GM18526 (cell line): ENCODE measurements around the gene MMP15.

Experiments
- POLR2A ChIP-seq: IDR thresholded peaks from 3 replicates; pipeline ENCODE4 v1.6.1; 2011; ENCODE audit not compliant: insufficient read length; ENCODE audit errors: extremely low read depth

Gene MMP15

DNA sequence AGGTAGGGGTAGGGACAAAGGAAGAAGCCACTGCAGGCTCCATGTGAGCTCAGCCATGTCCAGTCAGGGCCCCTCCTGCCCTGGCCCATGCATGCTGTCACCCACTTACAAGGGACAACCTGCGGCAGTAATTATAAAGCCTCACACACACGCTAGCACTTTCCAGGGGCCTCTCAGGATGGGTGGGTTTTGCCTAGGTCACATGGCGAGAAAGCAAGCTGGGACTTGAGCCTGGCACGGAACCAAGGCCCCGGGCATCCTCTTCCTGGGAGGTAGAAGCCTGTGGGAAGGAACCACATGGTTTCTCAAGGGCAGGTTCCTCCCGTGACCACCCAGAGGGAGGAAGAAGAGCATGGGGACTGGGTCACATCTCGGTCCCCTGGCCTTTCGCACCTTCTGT is 32.1 kb upstream of the MMP15 start:
- TF ChIP-seq POLR2A: no peak

DNA sequence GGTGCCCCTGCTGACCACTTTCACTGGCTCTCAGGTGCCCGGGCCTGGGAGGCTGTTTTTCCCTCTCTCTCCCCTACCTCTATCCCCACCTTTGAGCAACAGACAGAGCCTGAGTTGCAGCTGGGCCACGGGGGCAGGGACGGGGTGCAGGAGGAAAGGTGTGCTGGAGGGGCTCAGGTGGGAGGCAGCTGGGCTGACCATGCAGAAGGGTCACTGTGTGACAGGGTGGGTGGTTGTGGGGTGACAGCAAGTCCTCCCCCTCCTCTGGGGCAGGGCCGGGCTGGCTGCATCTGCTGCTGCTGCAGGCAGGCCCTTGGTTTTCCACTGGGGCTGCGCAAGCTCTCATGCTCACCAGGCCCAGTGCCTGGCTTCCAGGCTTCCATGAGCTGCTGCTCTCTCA is 31.7 kb upstream of the MMP15 start:
- TF ChIP-seq POLR2A: no peak

DNA sequence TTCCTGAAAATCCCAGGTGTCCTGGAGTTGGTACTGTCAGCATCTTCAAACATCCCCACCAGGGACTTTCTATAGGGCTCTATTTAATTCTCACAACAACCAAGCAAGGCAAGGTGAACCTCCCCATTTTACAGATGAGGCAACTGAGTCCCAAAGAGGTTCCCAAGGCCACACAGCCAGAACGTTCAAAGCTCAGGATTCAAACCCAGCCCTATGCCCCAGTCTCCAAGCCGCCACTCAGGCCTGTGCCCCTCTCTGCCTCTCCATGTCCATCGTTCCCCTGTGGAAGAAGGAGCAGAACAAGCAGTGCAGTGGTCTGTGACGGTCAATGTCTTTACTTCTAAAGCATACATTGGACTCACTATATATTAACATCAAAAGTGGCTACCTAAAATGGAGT is 31.2 kb upstream of the MMP15 start:
- TF ChIP-seq POLR2A: no peak

DNA sequence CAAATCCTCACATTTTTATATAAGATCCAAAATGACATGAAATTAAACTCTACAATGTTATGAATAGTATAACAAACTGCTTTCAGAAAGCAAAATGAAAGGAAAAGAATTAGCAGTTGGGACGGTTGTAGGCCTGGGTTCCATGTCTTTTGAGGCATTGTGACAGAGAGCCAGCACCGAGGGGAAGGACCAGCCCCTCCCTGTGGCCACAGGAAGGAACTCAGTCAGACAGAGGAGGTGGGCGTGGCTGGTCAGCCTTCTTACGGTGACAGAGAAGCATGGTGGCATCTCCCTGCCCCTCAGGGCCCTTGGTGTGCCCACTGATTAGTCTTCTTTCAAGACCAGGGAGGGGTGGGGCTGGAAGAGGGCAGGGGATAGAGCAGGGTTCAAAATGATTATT is 30.8 kb upstream of the MMP15 start:
- no peak for TF ChIP-seq POLR2A

DNA sequence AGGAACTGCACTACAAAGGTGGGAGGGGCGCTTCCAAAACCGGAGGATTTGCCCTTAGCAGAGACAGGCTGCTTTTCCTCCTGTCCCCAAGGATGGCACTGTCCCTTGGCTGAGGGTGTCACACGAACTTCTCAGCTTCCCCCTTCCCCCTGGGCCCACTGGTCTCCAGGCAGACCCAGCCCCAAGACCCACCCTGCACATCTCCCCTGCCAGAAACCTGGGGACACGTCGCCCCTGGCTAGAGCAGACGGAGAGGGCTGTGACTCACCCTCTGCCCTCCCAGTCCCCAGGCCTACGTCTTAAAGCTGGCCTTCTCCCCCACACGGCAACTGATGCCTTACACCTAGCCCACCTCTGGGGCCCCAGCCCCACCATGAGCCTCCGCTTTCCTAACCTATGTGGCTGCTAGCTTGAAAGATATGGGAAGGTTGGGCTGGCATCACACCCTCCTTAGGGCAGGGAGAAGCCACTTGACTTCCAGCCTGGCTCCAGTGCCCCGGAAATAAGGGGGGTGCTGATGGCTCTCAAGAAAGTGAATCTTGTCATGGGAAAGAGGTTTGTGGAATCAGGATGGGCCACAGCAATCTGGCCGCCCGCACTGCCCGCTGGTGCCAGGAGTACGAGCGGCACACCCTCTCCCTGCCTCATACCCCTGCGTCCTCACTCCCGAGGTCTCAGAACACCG is 29.7 kb upstream of the MMP15 start:
- no peak for TF ChIP-seq POLR2A

DNA sequence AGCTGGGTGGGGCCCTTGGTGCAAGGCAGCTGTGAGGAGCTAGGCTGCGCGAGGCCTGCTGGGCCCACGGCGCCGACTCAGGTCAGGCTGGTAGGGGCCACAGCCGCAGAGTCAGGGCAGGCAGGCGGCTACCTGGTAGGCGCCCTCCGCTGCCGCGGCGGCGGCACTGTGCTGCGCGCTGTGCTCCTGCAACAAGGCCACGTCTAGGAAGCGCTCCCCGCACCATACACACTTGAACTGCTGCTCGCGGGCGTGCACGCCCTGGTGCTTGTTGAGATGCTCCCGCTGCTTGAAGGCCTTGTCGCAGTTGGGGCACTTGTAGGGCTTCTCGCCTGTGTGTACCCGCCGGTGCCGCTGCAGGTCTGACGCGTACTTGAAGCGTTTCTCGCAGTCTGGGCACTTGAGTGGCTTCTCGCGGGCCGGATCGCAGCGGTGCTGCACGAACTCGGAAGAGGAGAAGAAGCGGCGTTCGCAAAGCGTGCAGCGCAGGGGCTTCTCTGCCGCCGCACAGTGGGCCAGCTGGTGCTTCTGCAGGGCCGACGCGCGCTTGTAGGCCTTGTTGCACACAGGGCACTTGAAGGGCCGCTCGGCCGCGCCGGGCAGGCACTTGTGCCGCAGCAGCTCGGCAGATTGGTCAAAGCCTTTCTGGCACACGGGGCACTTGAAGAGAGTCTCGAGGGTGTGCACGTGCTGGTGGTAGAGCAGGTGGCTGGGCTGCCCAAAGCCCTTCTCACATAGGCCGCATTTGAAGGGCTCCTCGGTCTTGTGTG is 29.0 kb upstream of the MMP15 start:
- no peak for TF ChIP-seq POLR2A

DNA sequence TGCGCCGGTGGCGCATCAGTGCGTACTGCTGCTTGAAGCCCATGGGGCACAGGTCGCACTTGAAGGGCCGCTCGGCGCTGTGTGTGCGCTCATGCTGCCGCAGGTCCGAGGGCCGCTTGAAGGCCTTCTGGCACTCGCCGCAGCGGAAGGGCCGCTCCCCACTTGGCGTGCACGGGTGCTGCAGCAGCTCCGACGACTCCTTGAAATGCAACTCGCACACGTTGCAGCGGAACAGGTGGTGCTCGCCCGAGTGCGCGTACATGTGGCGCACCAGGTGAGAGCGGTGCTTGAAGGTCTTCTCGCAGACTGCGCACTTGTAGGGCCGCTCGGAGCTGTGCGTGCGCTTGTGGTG is 28.4 kb upstream of the MMP15 start:
- no peak for TF ChIP-seq POLR2A

DNA sequence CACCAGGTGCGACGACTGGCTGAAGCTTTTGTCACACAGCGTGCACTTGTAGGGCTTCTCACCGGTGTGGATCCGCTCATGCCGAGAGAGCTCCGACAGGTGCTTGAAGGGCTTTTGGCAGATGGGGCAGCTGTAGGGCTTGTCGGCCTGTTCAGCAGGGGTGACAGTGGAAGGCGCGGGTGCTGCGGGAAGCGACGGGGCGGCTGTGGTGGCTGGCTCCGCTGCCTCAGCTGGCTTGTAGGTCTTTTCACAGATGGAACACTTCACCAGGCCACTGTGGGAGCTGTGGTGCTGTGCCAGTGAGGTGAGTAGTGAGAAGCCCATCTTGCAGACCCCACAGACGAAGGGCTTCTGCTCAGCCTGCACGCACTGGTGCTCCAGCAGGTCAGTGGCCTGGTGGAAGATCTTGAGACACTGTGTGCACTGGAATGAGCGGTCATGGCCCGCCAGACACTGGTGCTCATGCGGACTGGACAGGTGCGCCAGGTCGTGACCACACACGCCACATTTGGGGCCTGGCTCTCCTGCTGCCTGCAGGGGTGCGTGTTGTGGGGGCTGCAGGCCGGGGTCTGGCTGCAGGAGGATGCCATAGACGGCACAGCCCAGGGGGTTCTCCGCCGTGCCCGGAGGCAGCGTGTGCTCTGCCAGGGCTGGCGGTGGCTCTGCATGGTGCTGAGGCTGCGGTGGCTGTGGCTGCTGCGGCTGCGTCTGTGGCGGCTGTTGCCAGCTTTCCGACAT is 27.9 kb upstream of the MMP15 start:
- TF ChIP-seq POLR2A: no peak

DNA sequence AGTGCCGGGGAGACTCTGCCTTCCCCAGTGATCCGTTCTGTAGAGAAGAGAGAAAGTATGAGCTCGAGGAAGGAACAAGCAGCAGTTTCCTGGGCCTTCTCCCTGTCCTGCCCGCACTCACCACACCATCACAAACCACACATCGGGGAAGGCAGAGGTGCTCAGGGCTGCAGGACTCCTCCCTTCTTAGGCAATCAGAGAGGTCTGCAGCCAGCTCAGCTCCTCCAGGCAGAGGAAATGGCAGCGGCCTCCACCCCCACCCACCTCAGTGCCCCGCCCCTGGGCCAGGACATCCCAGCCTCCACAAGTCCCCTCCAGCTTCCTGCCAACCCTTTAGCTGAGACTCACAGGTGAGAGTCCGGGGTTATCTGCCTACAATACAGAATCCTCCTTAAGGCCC is 27.1 kb upstream of the MMP15 start:
- no peak for TF ChIP-seq POLR2A

DNA sequence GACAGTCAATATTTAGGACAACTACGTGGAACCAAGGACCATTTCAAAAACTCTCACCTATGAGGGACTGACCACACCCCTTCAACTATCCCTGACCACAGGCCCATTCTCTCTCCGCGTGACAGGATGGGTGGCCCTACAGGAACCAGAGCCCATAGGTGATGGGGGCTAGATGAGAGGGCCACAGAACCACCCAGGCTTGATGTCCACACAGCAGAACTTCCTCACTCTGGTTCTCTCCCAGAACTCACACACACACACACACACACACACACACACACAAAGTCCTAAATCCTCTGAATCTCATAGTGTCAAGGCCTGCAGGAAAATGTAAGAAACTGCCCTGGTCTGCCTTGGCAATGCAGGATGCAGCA is 26.6 kb upstream of the MMP15 start:
- TF ChIP-seq POLR2A: no peak

DNA sequence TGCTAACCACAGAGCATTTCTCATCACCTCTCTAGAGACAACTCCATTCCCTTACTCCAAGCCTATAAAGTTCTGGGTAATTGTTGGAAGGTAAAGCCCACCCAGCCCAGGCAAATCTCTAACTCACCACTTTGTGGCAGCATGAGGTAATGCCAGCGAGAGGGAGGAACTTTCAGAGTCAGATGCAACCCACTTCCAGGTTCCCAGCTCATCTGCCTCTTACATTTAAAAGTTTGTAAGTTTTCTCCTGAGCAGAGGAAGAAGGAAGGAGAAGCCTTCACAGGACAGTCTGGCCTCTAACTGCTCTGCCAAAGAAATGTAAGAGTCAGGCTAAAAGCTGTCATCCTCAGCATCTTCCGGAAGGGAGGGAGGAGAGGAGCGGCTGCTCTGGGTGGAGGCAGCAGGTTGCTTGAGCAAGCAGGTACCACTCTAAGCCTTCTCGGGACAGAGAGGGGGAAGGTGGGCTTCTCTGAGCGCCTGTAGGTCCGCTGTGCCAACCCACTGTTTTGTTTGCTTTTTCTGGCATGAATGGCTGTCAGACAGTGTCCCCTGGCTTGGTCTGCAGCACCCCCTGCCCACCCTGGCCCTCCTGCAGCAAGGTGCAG is 26.1 kb upstream of the MMP15 start:
- no peak for TF ChIP-seq POLR2A

DNA sequence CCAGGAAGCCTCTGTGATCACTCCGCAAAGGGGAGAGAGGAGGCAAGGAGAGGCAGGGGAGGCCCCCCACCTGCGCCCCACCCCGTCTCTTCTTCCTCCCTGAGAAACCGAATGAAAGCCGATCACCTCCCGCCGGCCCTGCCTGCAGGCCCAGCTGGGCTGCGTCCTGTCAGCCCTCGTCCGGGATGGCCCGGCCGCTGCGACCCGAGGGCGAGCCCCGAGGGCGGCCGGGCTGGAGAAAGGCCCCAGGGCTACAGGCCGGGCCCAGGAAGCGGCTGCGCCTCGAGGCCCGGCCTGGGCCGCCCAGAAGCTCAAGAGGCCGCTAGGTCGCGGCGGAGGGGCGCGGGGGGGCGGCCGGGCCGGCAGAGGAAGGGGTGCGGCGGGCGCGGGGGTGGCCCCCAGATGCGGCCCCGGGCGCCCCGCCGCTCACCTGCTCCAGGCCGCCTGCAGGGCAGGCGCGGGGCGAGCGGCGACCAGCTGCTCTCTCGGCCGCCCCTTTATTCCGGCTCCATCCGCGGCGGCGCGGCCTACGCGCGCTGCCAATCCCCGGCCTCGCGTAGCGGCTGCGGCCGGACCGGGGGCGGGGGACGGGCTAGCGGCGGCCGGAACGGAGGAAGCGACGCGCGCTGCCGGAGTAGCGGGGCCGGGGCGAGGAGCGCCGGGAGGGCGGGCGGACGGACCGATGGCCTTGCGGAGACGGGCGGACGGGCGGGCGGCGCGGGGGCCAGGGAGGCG is 25.4 kb upstream of the MMP15 start, which contains the start of gene ZNF319:
Gene ZNF319, minus strand, starts transcription at position 702 of the 735 bp plus-strand sequence. CDS start 2,407 bp downstream, outside the sequence.
- no peak for TF ChIP-seq POLR2A

DNA sequence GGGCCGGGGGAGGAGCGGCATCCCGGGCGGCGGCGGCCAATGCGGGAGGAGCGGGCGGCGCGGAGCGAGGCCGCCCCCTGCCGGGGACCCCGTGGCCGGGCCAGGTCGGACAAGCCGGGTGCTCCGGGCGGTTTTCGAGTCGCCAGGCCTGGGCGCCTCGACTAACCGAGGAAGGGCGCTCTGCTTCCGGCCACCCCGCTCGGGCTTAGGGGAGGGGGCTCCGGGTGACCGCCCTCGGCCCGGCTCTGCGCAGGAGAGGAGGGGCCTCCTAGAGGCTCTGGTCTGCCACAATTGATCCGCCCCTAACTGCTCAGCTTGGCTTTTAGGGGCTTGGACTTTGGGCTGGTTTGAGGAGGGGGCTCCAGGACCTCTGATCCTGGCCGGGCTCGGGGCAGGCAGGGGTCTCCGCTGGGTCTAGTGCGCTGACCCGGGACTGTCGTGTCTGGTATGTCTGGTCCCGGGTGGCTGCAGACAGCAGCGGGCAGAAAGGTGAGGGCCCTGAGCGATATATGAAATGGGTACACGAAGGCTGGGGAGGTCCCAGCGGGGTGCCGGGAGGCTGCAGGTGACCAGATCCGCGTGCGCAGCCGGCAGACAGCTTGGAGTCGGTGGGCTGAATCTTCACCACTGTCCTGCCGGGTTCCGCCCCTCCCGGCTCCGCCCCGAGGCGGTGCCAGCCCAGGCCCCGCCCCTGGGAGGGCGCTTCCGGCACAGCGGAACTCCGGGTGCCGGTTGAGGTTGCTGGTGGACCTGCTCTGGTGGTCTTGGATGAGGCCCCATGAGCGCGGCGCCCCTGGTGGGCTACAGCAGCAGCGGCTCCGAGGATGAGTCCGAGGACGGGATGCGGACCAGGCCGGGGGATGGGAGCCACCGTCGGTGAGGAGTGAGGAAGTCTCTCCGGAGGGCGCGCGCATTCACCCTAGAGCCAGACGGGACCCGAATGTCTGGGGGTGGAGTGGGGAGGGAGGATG is 24.6 kb upstream of the MMP15 start, which contains the start of gene USB1:
Gene USB1, plus strand, starts transcription at position 702 of the 971 bp plus-strand sequence. Its CDS starts 77 bp downstream, at position 779.
- peak; percentile 86 for TF ChIP-seq POLR2A
